PFSK-1 (cell line): ENCODE measurements around the gene PGR.

Source experiments
- FOXP2 ChIP-seq: optimal IDR thresholded peaks from 2 replicates; pipeline ENCODE3; 2011; ENCODE audit warnings: borderline replicate concordance, control low read depth, inconsistent platforms; ENCODE audit not compliant: insufficient read depth; ENCODE audit errors: extremely low read length, extremely low read depth
- POLR2AphosphoS5 ChIP-seq: IDR thresholded peaks from 2 replicates; pipeline ENCODE4 v1.6.1; 2012; ENCODE audit warnings: low read depth, mild to moderate bottlenecking, control low read depth, low read length, moderate library complexity
- SIN3A ChIP-seq: IDR thresholded peaks from 2 replicates; pipeline ENCODE4 v1.6.1; 2012; ENCODE audit warnings: mild to moderate bottlenecking, low read length, moderate library complexity, borderline replicate concordance; ENCODE audit not compliant: insufficient read depth
- TAF1 ChIP-seq: IDR thresholded peaks from 2 replicates; pipeline ENCODE4 v1.6.1; 2012; ENCODE audit warnings: low read length, control low read depth, borderline replicate concordance; ENCODE audit not compliant: insufficient read depth
- TF ChIP-seq, protein P1 (sequence below), 2 experiments: IDR thresholded peaks; 2 replicates each; pipeline versions ENCODE4 v1.6.1 to v1.8.0; 2011 to 2012; ENCODE audit warnings: low read depth in 2 of 2, low read length in 2 of 2, control low read depth in 1 of 2, inconsistent platforms in 1 of 2, mild to moderate bottlenecking in 1 of 2, moderate library complexity in 1 of 2; ENCODE audit not compliant: insufficient read depth in 1 of 2

GRCh38 chr11:101061606-101062005 is 68.0 kb downstream of the PGR start:
- TF ChIP-seq, protein P1, sequence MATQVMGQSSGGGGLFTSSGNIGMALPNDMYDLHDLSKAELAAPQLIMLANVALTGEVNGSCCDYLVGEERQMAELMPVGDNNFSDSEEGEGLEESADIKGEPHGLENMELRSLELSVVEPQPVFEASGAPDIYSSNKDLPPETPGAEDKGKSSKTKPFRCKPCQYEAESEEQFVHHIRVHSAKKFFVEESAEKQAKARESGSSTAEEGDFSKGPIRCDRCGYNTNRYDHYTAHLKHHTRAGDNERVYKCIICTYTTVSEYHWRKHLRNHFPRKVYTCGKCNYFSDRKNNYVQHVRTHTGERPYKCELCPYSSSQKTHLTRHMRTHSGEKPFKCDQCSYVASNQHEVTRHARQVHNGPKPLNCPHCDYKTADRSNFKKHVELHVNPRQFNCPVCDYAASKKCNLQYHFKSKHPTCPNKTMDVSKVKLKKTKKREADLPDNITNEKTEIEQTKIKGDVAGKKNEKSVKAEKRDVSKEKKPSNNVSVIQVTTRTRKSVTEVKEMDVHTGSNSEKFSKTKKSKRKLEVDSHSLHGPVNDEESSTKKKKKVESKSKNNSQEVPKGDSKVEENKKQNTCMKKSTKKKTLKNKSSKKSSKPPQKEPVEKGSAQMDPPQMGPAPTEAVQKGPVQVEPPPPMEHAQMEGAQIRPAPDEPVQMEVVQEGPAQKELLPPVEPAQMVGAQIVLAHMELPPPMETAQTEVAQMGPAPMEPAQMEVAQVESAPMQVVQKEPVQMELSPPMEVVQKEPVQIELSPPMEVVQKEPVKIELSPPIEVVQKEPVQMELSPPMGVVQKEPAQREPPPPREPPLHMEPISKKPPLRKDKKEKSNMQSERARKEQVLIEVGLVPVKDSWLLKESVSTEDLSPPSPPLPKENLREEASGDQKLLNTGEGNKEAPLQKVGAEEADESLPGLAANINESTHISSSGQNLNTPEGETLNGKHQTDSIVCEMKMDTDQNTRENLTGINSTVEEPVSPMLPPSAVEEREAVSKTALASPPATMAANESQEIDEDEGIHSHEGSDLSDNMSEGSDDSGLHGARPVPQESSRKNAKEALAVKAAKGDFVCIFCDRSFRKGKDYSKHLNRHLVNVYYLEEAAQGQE (IDR thresholded peaks at IDR 0.05; ENCODE audit: insufficient read depth in 1 of 2, low read depth in 2 of 2, low read length in 2 of 2), result no peak
- TF ChIP-seq SIN3A (no peak), TAF1 (no peak), POLR2AphosphoS5 (no peak), FOXP2 (no peak)
